Mononuclear cell (primary cell): ENCODE measurements around the gene SOHLH1. TPM values are rescaled to one million over a fixed set of nuclear protein-coding genes. Genes with fewer than 3 reads are reported as not detected.

Source experiments
- H3K27me3 ChIP-seq: 2 replicates; pipeline ENCODE4 v1.6.0; 2011; ENCODE audit warnings: low read length, control low read depth; ENCODE audit not compliant: insufficient read depth
- H3K4me1 ChIP-seq: 2 replicates; pipeline ENCODE4 v1.5.1; 2011; ENCODE audit warnings: mild to moderate bottlenecking, low read length, control low read depth; ENCODE audit not compliant: insufficient read depth
- H3K4me3 ChIP-seq: 2 replicates; pipeline ENCODE4 v1.5.1; 2011; ENCODE audit warnings: mild to moderate bottlenecking, low read length, moderate library complexity
- H3K9me3 ChIP-seq: 2 replicates; pipeline ENCODE4 v1.5.1; 2011; ENCODE audit warnings: low read depth, mild to moderate bottlenecking, control low read depth, low read length
- total RNA-seq: library from RNA; depleted of rRNA; stranded (reverse); fragments of >200 nt; gene quantifications from one replicate; pipeline ENCODE4 v1.2.3, GENCODE V29; 2012

SOHLH1 gene
- not detected for total RNA-seq

GRCh38 chr9:135699440-135699839, at the start of gene SOHLH1:
Gene SOHLH1 (minus strand): TSS chr9:135699481. CDS start chr9:135699467, 14 bp downstream.
- Histone ChIP-seq H3K4me3 (no peak within 1 kb of the TSS), H3K4me1 (peaks cover 6% of the 10 kb centered on the region), H3K27me3 (no peaks in the 10 kb centered on the region), H3K9me3 (no peaks in the 10 kb centered on the region)

DNA sequence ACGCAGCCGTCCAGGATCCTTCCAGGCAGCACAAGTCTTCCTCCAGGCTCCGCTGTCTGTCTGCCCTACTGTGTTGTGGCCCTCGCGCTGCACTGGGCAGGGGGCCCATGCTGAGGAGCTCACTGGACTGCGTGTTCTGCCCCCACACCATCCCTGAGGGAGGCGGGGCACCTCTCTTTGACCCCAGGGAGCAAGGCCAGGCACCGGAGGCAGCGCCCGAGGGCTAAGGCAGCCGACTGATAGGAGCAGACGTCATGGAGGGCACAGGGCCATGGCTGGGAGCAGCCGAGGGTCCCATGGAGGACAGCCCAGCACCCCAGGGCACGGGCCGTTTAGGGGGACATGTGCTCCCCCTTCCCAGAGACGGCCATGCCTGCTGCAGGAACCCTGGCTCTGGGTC, 49.4 kb upstream of the SOHLH1 start:
- no peaks in the 10 kb centered on the region for H3K9me3 ChIP-seq
- no peaks in the 10 kb centered on the region for H3K27me3 ChIP-seq
- H3K4me1 ChIP-seq = no peaks in the 10 kb centered on the region
- no peak overlapping the region for H3K4me3 ChIP-seq

GRCh38 chr9:135747311-135747710, 48.0 kb upstream of the SOHLH1 start:
- Histone ChIP-seq H3K4me3 (no peak overlapping the region), H3K27me3 (no peaks in the 10 kb centered on the region), H3K9me3 (no peaks in the 10 kb centered on the region), H3K4me1 (no peaks in the 10 kb centered on the region)

GRCh38 chr9:135746565-135746964, 47.3 kb upstream of the SOHLH1 start:
- no peaks in the 10 kb centered on the region for H3K27me3 ChIP-seq
- no peaks in the 10 kb centered on the region for H3K4me1 ChIP-seq
- H3K9me3 ChIP-seq = no peaks in the 10 kb centered on the region

DNA sequence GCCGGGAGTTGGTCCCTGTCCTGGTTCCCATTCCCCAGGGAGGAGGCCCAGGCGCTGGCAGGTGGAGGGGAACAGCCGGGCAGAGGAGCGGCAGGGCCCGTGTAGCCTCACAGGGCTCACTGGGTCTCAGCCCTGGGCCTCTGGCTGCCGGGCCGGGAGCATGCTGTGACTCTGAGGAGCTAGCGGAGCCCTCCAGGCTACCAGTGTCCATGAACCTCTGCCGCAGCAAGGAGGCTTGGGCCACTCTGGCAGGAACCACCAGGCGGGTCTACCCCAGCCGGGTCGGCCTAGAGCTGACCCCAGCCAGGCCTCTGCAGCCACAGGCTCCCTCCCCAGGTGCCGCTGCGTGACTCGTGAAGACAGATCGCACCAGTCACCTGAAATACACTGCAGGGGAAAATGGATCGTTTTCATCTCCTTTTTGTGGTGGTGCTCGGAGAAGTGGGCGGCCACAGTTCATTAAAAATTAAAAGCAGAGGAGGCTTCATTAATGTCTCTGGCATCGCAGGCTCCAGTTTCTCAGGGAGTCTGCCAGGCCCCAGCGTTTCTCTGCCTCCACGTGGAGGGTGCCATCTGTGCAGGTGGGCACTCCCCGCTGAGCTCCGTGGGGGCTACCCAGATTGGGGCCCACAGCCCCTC, 46.5 kb upstream of the SOHLH1 start:
- no peaks in the 10 kb centered on the region for H3K27me3 ChIP-seq
- H3K4me1 ChIP-seq = no peaks in the 10 kb centered on the region
- H3K9me3 ChIP-seq = no peaks in the 10 kb centered on the region
- H3K4me3 ChIP-seq = no peak overlapping the region

More at GRCh38 chr9:135746565-135746964, 47.3 kb upstream of the SOHLH1 start:
- H3K4me3 ChIP-seq = no peak overlapping the region

DNA sequence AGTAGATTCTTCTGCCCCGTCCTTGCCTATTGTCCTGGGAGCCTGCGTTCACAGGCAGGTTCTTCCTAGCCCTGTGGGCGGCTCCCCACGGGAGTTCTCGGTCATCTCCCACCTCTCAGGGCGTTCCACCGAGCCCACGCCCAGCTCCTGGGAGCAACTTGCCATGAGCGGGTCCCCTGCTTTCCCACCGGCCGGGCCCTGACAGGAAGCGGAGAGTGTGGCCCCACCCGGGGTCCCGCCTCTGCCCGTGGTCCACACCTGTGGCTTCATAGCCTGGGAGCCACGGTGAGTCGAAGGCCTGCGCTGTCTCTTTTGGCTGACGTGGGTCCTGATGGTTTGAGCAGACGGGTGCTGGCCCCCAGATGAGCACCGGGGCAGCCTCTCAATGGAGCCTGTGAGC, 45.9 kb upstream of the SOHLH1 start:
- no peaks in the 10 kb centered on the region for H3K9me3 ChIP-seq
- no peaks in the 10 kb centered on the region for H3K27me3 ChIP-seq
- no peaks in the 10 kb centered on the region for H3K4me1 ChIP-seq
- H3K4me3 ChIP-seq = no peak overlapping the region

- H3K9me3 ChIP-seq = no peaks in the 10 kb centered on the region
- no peaks in the 10 kb centered on the region for H3K4me1 ChIP-seq
- no peak overlapping the region for H3K4me3 ChIP-seq
- no peaks in the 10 kb centered on the region for H3K27me3 ChIP-seq
These were observed 45.2 kb upstream of the SOHLH1 start for GRCh38 chr9:135744333-135745070.

- H3K9me3 ChIP-seq = no peaks in the 10 kb centered on the region
- no peaks in the 10 kb centered on the region for H3K4me1 ChIP-seq
- H3K4me3 ChIP-seq = no peak overlapping the region
- no peaks in the 10 kb centered on the region for H3K27me3 ChIP-seq
These were observed 44.5 kb upstream of the SOHLH1 start for GRCh38 chr9:135743546-135744332.

GRCh38 chr9:135743021-135743420, 43.7 kb upstream of the SOHLH1 start:
- H3K9me3 ChIP-seq = no peaks in the 10 kb centered on the region
- H3K27me3 ChIP-seq = no peaks in the 10 kb centered on the region
- H3K4me3 ChIP-seq = no peak overlapping the region
- H3K4me1 ChIP-seq = no peaks in the 10 kb centered on the region

DNA sequence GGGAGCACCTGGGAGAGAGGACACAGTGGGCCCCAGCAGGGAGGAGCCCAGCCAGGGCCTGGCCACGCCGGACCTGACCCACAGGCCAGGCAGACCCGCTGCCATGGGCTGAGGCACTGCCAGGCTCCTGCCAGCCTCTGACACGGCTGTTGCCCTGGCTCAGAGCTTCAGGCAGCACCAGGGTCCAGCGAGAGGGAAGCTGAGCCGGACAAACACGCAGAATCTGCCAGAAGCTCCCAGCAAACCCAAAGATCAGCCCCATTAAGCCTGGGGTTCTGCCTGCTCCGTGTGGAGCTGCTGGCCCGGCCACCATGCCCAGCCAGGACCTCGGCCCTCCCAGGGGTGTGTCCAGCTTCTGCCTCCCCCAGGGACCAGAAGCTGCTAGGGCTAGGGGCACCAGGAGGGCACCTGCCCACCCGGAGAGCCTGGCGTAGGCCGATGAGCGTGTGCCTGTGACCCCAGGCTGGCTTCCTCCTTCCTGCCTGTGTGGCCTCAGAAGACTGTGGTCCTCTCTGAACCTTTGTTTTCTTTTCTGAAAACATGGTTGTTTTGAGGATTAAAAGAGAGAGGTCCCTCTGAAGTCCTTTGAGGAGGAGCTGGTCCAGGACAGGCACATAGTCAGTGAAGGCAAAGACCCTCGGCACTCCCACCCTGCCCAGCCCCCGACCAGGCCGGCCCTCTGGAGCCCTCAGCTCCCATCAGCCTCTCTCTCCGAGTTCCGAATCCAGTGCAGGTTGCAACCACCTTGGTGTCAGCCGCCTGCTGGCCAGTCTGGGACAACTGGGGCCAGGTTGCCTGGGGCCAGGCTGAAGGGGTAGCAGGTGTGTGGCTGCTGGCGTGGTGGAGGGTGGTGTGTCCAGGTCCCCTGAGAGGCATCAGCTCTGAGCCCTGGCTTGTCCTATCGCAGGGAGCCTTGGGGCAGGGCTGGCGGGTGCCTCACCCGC, 42.3 kb upstream of the SOHLH1 start:
- Histone ChIP-seq H3K4me1 (no peaks in the 10 kb centered on the region), H3K4me3 (no peak overlapping the region), H3K27me3 (no peaks in the 10 kb centered on the region), H3K9me3 (no peaks in the 10 kb centered on the region)

- H3K4me3 ChIP-seq = no peak overlapping the region
- H3K9me3 ChIP-seq = no peaks in the 10 kb centered on the region
- no peaks in the 10 kb centered on the region for H3K4me1 ChIP-seq
- no peaks in the 10 kb centered on the region for H3K27me3 ChIP-seq
These were observed 40.3 kb upstream of the SOHLH1 start for GRCh38 chr9:135739271-135740220.

GRCh38 chr9:135737840-135738521, 38.7 kb upstream of the SOHLH1 start:
- Histone ChIP-seq H3K9me3 (no peaks in the 10 kb centered on the region), H3K27me3 (no peaks in the 10 kb centered on the region), H3K4me1 (no peaks in the 10 kb centered on the region), H3K4me3 (no peak overlapping the region)
